Adrenal gland (tissue), 5 donors: Measurements from ENCODE around the gene WNT3A.

ENCODE experiments used
- CTCF ChIP-seq, 6 experiments: fragments of 450-650 bp in 4 of 6; fragments of 200-600 bp in 2 of 6; sonication (generic) in 1 of 6; IDR thresholded peaks; 1 replicate in 5 of 6; 2 replicates in 1 of 6; pipeline versions ENCODE4 v1.5.1 to v1.8.0; 2016 to 2021; ENCODE audit warnings: antibody characterized with exemption in 6 of 6, mild to moderate bottlenecking in 2 of 6, moderate library complexity in 1 of 6
- POLR2A ChIP-seq, 2 donors: fragments of 450-650 bp; IDR thresholded peaks; one replicate each; pipeline ENCODE4 v1.6.1; 2017; ENCODE audit warnings: antibody characterized with exemption in 2 of 2, mild to moderate bottlenecking in 2 of 2, moderate library complexity in 1 of 2
- donor health status: DM: no; HTN: no; CAD: no.

- no peak for TF ChIP-seq CTCF (IDR thresholded peaks at IDR 0.05)
- TF ChIP-seq POLR2A (IDR thresholded peaks at IDR 0.05) = no peak
These were observed 30.9 kb downstream of the WNT3A start for GRCh38 chr1:228037401-228038386.
